GM23338 (cell line): ENCODE results near the gene PTS. TPM values are rescaled to one million over a fixed set of nuclear protein-coding genes. Genes with fewer than 3 reads are reported as not detected.

ENCODE experiments used
- ATAC-seq: fragments of 200-7000 bp; cut with Tn5 transposase; 3 replicates; pipeline ENCODE4 v1.9.1; 2020
- DNase-seq: peaks from one replicate; pipeline ENCODE4 v3.0.0-alpha.2; 2015; ENCODE audit warnings: low spot score
- H2AFZ ChIP-seq: fragments of 200-600 bp; sonication (generic); 2 replicates; pipeline ENCODE4 v1.8.0; 2016; ENCODE audit warnings: antibody characterized with exemption, mild to moderate bottlenecking, moderate library complexity
- H3F3A ChIP-seq: fragments of 200-600 bp; sonication (generic); replicated peaks from 2 replicates; pipeline ENCODE4 v1.8.0; 2017; ENCODE audit warnings: antibody characterized with exemption, mixed run types, low read depth
- H3K27ac ChIP-seq: fragments of 200-600 bp; sonication (generic); 2 replicates; pipeline ENCODE4 v1.6.1; 2016; ENCODE audit warnings: low read depth
- H3K27me3 ChIP-seq: fragments of 200-600 bp; sonication (generic); 2 replicates; pipeline ENCODE4 v1.8.0; 2016; ENCODE audit warnings: mild to moderate bottlenecking, mixed run types, moderate library complexity; ENCODE audit not compliant: insufficient read depth
- H3K36me3 ChIP-seq: fragments of 200-600 bp; sonication (generic); 2 replicates; pipeline ENCODE4 v1.8.0; 2016; ENCODE audit warnings: mild to moderate bottlenecking; ENCODE audit not compliant: insufficient read depth
- H3K4me1 ChIP-seq: fragments of 200-600 bp; sonication (generic); 2 replicates; pipeline ENCODE4 v1.8.0; 2016; ENCODE audit warnings: mild to moderate bottlenecking, moderate library complexity; ENCODE audit not compliant: insufficient read depth
- H3K4me2 ChIP-seq: fragments of 200-600 bp; sonication (generic); 2 replicates; pipeline ENCODE4 v1.7.1; 2017; ENCODE audit warnings: mixed run types
- H3K4me3 ChIP-seq: fragments of 200-600 bp; sonication (generic); 2 replicates; pipeline ENCODE4 v1.6.1; 2016; ENCODE audit warnings: mixed run types
- H3K79me2 ChIP-seq: fragments of 200-600 bp; sonication (generic); replicated peaks from 2 replicates; pipeline ENCODE4 v1.8.0; 2017; ENCODE audit warnings: mild to moderate bottlenecking; ENCODE audit not compliant: insufficient read depth
- H3K9me2 ChIP-seq: fragments of 200-600 bp; sonication (generic); 2 replicates; pipeline ENCODE4 v1.8.0; 2017; ENCODE audit not compliant: insufficient read depth
- H4K20me1 ChIP-seq: fragments of 200-600 bp; sonication (generic); replicated peaks from 2 replicates; pipeline ENCODE4 v1.8.0; 2017; ENCODE audit warnings: mild to moderate bottlenecking; ENCODE audit not compliant: insufficient read depth
- H3K27ac Mint-ChIP-seq: 2 replicates; pipeline ENCODE4 v1.8.0; 2020; ENCODE audit warnings: inconsistent platforms, mild to moderate bottlenecking, moderate library complexity, mixed read lengths
- H3K27me3 Mint-ChIP-seq: 3 replicates; pipeline ENCODE4 v1.8.0; 2022; ENCODE audit warnings: low read depth, mild to moderate bottlenecking, moderate library complexity, mixed read lengths, inconsistent platforms; ENCODE audit not compliant: insufficient read depth, poor library complexity
- H3K36me3 Mint-ChIP-seq: 3 replicates; pipeline ENCODE4 v1.8.0; 2021; ENCODE audit warnings: low read depth, mild to moderate bottlenecking, inconsistent platforms, moderate library complexity, mixed read lengths
- H3K4me1 Mint-ChIP-seq: 3 replicates; pipeline ENCODE4 v1.8.0; 2020; ENCODE audit warnings: mild to moderate bottlenecking, inconsistent platforms, mixed read lengths
- H3K4me3 Mint-ChIP-seq: 3 replicates; pipeline ENCODE4 v1.8.0; 2021; ENCODE audit warnings: moderate library complexity, mild to moderate bottlenecking, inconsistent platforms, mixed read lengths
- H3K9me3 Mint-ChIP-seq: 3 replicates; pipeline ENCODE4 v1.8.0; 2020; ENCODE audit warnings: moderate library complexity, mild to moderate bottlenecking, inconsistent platforms, mixed read lengths
- CREB1 ChIP-seq: fragments of 250-450 bp; sonication (Bioruptor Pico); IDR thresholded peaks from 2 replicates; pipeline ENCODE4 v1.5.0; 2020; ENCODE audit warnings: low read depth, mild to moderate bottlenecking, moderate library complexity
- EZH2phosphoT487 ChIP-seq: fragments of 200-600 bp; sonication (generic); IDR thresholded peaks from one replicate; pipeline ENCODE4 v1.8.1; 2018; ENCODE audit warnings: antibody characterized with exemption; ENCODE audit not compliant: unreplicated experiment
- JUNB ChIP-seq: IDR thresholded peaks from one replicate; pipeline ENCODE4 v1.6.1; 2016; ENCODE audit warnings: antibody characterized with exemption; ENCODE audit not compliant: unreplicated experiment
- NANOG ChIP-seq: IDR thresholded peaks from 2 replicates; pipeline ENCODE4 v1.6.1; 2016; ENCODE audit warnings: antibody characterized with exemption, borderline replicate concordance
- POLR2AphosphoS5 ChIP-seq: IDR thresholded peaks from 2 replicates; pipeline ENCODE4 v1.6.1; 2016; ENCODE audit warnings: antibody characterized with exemption, low read depth
- ZNF331 ChIP-seq: fragments of 250-450 bp; sonication (Bioruptor Pico); IDR thresholded peaks from 2 replicates; pipeline ENCODE4 v1.5.0; 2020; ENCODE audit warnings: low read depth, mild to moderate bottlenecking, moderate library complexity
- polyA plus RNA-seq: library from polyadenylated mRNA; unstranded; fragments of >200 nt; fragmentation: Nextera tagmentation; extraction: Ambion mirVana; gene quantifications from 2 replicates; pipeline ENCODE4 v1.2.1, GENCODE V29; 2016
- total RNA-seq: library from RNA; depleted of rRNA; stranded (reverse); fragments of >200 nt; shearing (Covaris generic); gene quantifications from 2 replicates; pipeline ENCODE4 v1.2.3, GENCODE V29; 2014
- TF ChIP-seq, protein P1 (sequence below): IDR thresholded peaks from one replicate; pipeline ENCODE4 v1.6.1; 2018; ENCODE audit warnings: antibody characterized with exemption; ENCODE audit not compliant: unreplicated experiment
- TF ChIP-seq, protein P2 (sequence below): IDR thresholded peaks from 2 replicates; pipeline ENCODE4 v1.6.1; 2016; ENCODE audit warnings: antibody characterized with exemption

The PTS gene
- total and polyA plus RNA-seq, 2 experiments from 2014 or later, result 19.9 to 85.5 TPM

DNA sequence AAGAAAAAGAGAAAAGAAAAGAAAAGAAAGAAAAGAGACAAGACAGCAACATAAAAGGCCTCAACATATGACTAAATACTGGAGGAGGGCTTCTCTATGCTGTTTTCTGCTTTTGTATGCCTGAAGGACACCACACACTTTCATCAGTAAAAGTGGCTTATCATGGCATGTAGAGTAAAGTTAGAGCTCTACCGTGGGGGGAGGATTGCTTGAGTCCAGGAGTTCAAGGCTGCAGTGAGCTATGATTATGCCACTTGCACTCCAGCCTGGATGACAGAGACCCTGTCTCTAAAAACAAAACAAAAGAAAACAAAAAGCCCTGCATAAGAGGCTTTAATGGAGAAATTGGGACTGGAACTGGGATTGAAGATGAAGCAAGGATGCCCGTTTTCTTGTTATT is 5.7 kb downstream of the PTS start:
- peaks cover 31% of the 10 kb centered on the region for H3K79me2 ChIP-seq
- peaks cover 28% of the 10 kb centered on the region; the same call in 1 of the 2 replicates for H3K36me3 ChIP-seq
- H2AFZ ChIP-seq, result no peak overlapping the region
- DNase-seq (no peak), ATAC-seq (no peak)
- H3K27ac Mint-ChIP-seq, result no peak overlapping the region
- peaks cover 11% of the 10 kb centered on the region for H3K4me1 Mint-ChIP-seq
- H3K27me3 ChIP-seq, result no peaks in the 10 kb centered on the region
- H3K4me1 ChIP-seq, result peaks cover 7% of the 10 kb centered on the region
- H3K27me3 Mint-ChIP-seq, result peaks cover 2% of the 10 kb centered on the region
- TF ChIP-seq JUNB (no peak), POLR2AphosphoS5 (no peak), ZNF331 (CRISPR knock-in tag) (no peak)
- TF ChIP-seq, protein P1, sequence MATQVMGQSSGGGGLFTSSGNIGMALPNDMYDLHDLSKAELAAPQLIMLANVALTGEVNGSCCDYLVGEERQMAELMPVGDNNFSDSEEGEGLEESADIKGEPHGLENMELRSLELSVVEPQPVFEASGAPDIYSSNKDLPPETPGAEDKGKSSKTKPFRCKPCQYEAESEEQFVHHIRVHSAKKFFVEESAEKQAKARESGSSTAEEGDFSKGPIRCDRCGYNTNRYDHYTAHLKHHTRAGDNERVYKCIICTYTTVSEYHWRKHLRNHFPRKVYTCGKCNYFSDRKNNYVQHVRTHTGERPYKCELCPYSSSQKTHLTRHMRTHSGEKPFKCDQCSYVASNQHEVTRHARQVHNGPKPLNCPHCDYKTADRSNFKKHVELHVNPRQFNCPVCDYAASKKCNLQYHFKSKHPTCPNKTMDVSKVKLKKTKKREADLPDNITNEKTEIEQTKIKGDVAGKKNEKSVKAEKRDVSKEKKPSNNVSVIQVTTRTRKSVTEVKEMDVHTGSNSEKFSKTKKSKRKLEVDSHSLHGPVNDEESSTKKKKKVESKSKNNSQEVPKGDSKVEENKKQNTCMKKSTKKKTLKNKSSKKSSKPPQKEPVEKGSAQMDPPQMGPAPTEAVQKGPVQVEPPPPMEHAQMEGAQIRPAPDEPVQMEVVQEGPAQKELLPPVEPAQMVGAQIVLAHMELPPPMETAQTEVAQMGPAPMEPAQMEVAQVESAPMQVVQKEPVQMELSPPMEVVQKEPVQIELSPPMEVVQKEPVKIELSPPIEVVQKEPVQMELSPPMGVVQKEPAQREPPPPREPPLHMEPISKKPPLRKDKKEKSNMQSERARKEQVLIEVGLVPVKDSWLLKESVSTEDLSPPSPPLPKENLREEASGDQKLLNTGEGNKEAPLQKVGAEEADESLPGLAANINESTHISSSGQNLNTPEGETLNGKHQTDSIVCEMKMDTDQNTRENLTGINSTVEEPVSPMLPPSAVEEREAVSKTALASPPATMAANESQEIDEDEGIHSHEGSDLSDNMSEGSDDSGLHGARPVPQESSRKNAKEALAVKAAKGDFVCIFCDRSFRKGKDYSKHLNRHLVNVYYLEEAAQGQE, result no peak
- H3K36me3 Mint-ChIP-seq, result peaks cover 27% of the 10 kb centered on the region
- H3F3A ChIP-seq, result no peaks in the 10 kb centered on the region
- H3K4me2 ChIP-seq, result no peak overlapping the region
- H4K20me1 ChIP-seq, result peaks cover 5% of the 10 kb centered on the region; the same call in 1 of the 2 replicates
- H3K9me3 Mint-ChIP-seq, result no peaks in the 10 kb centered on the region
- no peak overlapping the region for H3K4me3 Mint-ChIP-seq
- no peak overlapping the region; the same call in 1 of the 2 replicates for H3K27ac ChIP-seq
- H3K4me3 ChIP-seq, result no peak overlapping the region
- H3K9me2 ChIP-seq, result no peaks in the 10 kb centered on the region

DNA sequence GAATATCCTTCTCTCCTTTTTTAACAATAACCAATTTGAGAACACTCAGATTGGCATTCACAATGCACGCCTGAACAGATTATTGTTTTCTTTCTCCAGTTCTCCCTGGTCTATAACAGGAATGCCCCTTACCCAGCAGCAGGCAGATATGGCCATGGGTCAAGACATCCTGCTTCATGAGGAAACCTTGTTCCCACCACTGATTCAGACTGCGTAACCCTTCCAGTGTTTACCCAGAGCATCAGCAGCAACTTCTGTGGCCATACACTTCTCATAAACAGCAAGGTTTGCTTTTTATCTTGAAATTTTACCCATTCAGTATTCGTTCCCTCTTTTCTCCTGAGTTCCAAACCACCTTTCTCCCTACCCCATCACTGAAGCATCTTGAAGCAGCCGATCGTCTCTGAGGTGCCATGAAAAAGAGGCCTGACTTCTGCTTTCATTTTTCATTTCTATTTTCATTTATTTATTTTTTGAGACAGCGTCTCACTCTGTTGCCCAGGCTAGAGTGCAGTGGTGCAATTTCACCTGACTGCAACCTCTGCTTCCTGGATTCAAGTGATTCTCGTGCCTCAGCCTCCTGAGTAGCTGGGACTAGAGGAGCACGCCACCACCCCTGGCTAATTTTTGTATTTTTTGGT is 9.6 kb downstream of the PTS start:
- no peak for DNase-seq
- Histone ChIP-seq H3K27ac (no peak overlapping the region), H3K27me3 (no peaks in the 10 kb centered on the region), H3F3A (no peaks in the 10 kb centered on the region), H3K9me2 (no peaks in the 10 kb centered on the region), H3K4me3 (no peak overlapping the region), H3K4me1 (no peaks in the 10 kb centered on the region; the same call in 1 of the 2 replicates), H2AFZ (no peak overlapping the region), H3K36me3 (peaks cover 20% of the 10 kb centered on the region; the same call in 1 of the 2 replicates), H3K4me2 (no peak overlapping the region), H3K79me2 (peaks cover 3% of the 10 kb centered on the region), H4K20me1 (no peaks in the 10 kb centered on the region)
- Mint-ChIP-seq H3K27me3 (peaks cover 2% of the 10 kb centered on the region), H3K27ac (no peak overlapping the region), H3K4me1 (peaks cover 3% of the 10 kb centered on the region; the same call in 2 of the 3 replicates), H3K4me3 (no peak overlapping the region), H3K36me3 (peaks cover 21% of the 10 kb centered on the region), H3K9me3 (no peaks in the 10 kb centered on the region)
- ATAC-seq, result no peak
- TF ChIP-seq, protein P2, sequence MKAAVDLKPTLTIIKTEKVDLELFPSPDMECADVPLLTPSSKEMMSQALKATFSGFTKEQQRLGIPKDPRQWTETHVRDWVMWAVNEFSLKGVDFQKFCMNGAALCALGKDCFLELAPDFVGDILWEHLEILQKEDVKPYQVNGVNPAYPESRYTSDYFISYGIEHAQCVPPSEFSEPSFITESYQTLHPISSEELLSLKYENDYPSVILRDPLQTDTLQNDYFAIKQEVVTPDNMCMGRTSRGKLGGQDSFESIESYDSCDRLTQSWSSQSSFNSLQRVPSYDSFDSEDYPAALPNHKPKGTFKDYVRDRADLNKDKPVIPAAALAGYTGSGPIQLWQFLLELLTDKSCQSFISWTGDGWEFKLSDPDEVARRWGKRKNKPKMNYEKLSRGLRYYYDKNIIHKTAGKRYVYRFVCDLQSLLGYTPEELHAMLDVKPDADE, result no peak
- no peak for TF ChIP-seq ZNF331 (CRISPR knock-in tag)
- TF ChIP-seq NANOG, result no peak
- TF ChIP-seq EZH2phosphoT487, result no peak
- TF ChIP-seq CREB1 (CRISPR knock-in tag), result no peak
- TF ChIP-seq JUNB, result no peak
